ENCODE results near the gene AGPAT1. TPM values are rescaled to one million over a fixed set of nuclear protein-coding genes. Genes with fewer than 3 reads are reported as not detected.
"Not testable (repeated sequence)": the region's sequence is repeated elsewhere in the genome, so short reads cannot be mapped to it uniquely, and the experiment has no call there.

The AGPAT1 gene
- total RNA-seq, 4 donors from 2014 or later = 32.0 to 58.7 (median 42.0) TPM

DNA sequence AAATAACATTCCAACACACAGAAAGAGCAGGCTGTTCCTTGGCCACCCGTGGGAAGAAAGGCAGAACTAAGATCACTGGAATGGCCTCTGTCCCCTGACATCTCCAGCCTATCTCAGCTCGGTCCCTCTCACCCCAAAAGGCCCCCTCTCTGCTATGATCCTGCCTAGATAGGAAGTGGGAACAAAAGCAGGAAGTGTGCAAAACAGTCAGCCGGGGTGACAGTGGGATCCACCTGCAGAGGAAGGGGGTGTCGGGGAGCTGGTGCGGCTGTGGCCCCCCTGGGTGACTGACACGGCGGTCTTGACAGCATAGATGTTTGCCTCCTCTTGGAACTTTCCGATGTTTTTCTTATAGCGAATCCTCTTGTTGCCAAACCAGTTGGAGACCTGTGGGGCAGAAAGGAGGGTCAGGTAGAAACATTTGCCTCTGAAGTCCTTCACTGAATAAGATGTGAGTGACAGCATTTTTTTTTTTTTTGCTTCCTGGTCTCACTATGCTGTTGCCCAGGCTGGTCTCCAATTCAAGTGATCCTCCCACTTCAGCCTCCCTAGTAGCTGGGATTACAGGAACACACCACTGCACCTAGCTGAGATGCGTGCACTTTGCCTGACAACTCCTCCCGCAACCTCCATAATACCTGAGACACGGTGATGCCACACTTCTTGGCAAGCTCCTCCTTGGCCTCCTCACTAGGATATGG is 11.3 kb upstream of the AGPAT1 start:
- intact Hi-C loops (cut with DNase I; ENCODE audit: low total_unique reads) = no loop called here
- in situ Hi-C loops (cut with MboI; ENCODE audit: low sequenced_read_pairs in 4 of 4) = loop anchor here in 3 of 4 donors (25.0 kb wide), 6 partner anchors 225 to 1575 kb away; partner anchors contain the start of genes BRD2 (in 3 of the 3), HLA-DMA (in 3 of the 3), APOM (in 2 of the 3) and BAG6 (in 2 of the 3)
- no peak overlapping the region for H3K4me3 ChIP-seq

DNA sequence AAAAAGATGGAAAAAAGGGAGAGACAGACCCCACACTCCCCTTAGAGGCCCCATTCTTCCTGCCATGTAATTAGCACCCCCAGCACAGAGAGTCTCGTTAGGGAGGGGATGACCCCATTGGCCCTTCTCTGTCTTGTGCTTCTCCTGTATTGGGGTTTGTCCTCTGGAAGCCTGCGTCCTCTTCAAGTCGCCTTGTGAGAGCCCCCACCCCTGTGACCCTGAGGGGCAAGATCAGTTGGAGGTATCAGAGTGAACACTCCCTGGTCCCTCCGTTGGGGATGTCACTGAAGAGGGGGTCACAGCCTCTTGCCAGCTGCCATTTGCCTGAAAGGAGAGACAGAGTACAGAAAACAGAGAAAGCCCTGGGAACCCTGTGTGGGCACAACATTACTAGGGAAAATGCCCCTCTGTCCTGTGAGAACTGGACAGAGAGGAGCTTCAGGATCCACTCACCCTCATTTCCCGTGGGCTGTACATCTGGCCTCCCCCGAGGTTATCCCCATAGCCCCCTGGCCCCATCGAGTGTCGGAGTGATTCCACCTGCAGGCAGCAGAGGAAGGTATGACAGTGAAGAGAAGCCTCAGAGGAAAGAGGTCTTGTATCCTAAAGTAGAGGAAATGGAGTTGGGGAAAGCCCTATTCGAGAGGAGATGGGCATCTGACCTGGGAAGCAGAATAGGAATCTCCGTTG is 10.4 kb upstream of the AGPAT1 start:
- intact Hi-C loops (cut with DNase I; ENCODE audit: low total_unique reads); ATAC-seq; H3K27me3 ChIP-seq; H3K9me3 ChIP-seq; H3K4me3 ChIP-seq; DNase-seq; H3K36me3 ChIP-seq: not testable (repeated sequence)
- H3K27ac ChIP-seq = peak overlapping the region; percentile 82 to 99 (median 92)
- peaks cover 39 to 51% of the 10 kb centered on the region in 2 donors for H3K4me1 ChIP-seq
- in situ Hi-C loops (cut with MboI; ENCODE audit: low sequenced_read_pairs in 4 of 4) = loop anchor here in 3 of 4 donors (25.0 kb wide), 6 partner anchors 224 to 1574 kb away; partner anchors contain the start of genes BRD2 (in 3 of the 3), HLA-DMA (in 3 of the 3), APOM (in 2 of the 3) and BAG6 (in 2 of the 3)

More for the DNA sequence above, 11.3 kb upstream of the AGPAT1 start:
- H3K27ac ChIP-seq = peak overlapping the region; percentile 82 to 99 (median 92)
- no peaks in the 10 kb centered on the region for H3K27me3 ChIP-seq
- H3K36me3 ChIP-seq = peaks cover 0 to 5% of the 10 kb centered on the region in 2 donors
- ATAC-seq (no peak), DNase-seq (no peak)
- H3K4me1 ChIP-seq = peaks cover 39 to 46% of the 10 kb centered on the region in 2 donors
- H3K9me3 ChIP-seq = no peaks in the 10 kb centered on the region
- TF ChIP-seq, protein P1, sequence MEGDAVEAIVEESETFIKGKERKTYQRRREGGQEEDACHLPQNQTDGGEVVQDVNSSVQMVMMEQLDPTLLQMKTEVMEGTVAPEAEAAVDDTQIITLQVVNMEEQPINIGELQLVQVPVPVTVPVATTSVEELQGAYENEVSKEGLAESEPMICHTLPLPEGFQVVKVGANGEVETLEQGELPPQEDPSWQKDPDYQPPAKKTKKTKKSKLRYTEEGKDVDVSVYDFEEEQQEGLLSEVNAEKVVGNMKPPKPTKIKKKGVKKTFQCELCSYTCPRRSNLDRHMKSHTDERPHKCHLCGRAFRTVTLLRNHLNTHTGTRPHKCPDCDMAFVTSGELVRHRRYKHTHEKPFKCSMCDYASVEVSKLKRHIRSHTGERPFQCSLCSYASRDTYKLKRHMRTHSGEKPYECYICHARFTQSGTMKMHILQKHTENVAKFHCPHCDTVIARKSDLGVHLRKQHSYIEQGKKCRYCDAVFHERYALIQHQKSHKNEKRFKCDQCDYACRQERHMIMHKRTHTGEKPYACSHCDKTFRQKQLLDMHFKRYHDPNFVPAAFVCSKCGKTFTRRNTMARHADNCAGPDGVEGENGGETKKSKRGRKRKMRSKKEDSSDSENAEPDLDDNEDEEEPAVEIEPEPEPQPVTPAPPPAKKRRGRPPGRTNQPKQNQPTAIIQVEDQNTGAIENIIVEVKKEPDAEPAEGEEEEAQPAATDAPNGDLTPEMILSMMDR (IDR thresholded peaks at IDR 0.05 in 4 of 5, conservative IDR thresholded peaks at IDR 0.05 in 1 of 5) = no peak
- TF ChIP-seq POLR2A (IDR thresholded peaks at IDR 0.05) = no peak

DNA sequence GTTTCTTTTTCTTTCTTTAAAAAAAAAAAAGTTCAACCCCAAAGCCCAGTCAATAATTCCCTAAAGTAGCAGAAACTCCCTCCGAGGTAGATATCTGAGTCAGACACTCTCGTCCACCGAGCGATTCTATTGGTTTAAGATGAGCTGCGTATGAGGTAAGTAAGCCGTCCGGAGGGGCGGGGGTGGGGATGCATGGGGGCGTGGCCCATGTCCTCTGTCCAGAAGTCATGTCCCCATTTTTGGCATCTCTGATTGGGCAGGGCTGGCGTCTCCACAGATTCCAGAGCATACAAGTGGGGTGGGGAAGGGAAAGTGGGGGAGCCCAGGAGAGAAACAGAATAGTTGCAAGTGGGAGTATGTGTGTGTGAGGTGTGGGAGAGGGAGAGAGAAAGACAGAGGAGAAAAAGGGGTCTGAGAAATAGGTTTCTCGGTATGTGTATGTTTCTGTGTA is 9.8 kb upstream of the AGPAT1 start:
- peak; percentile 84 to 93 for DNase-seq
- ATAC-seq = peak; percentile 85 to 86
- intact Hi-C loops (cut with DNase I; ENCODE audit: low total_unique reads); H3K27me3 ChIP-seq; H3K9me3 ChIP-seq: not testable (repeated sequence)
- Histone ChIP-seq H3K4me1 (peaks cover 33 to 47% of the 10 kb centered on the region in 2 donors), H3K27ac (peak overlapping the region; percentile 82 to 99 (median 92)), H3K4me3 (peak overlapping the region in 1 of 4 donors; percentile 4), H3K36me3 (peaks cover 0 to 13% of the 10 kb centered on the region in 2 donors)
- in situ Hi-C loops (cut with MboI; ENCODE audit: low sequenced_read_pairs in 4 of 4) = loop anchor here in 3 of 4 donors (25.0 kb wide), 6 partner anchors 223 to 1573 kb away; partner anchors contain the start of genes BRD2 (in 3 of the 3), HLA-DMA (in 3 of the 3), APOM (in 2 of the 3) and BAG6 (in 2 of the 3)

DNA sequence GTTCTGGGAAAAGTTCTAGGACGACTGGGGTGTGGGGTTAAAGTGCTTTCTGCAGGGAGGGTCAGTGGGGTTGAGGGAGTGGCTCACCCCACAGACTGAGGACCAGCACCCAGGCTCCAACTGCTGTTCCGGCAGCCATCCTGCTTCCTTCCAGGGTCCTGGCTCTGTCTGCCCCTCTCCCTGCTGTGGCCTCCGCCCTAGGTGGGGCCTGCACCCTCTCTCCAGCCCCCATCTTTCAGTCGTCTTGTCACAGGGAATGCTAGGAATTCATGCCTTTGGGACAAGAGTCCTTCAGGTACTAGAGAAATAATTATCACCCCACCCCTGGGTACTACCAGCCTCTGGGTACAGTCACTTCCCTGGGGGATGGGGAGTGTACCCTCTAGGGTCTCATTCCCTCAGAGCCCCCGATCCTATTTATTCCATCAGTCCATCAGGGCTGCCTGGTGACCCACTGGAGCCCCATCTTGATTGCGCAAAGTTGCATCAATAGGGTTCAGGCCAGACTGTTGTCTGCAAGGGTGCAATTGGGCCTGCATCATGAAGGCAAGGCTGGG is 8.3 kb upstream of the AGPAT1 start, which contains the start of gene AGER:
AGER (minus strand) TSS at position 170 of the 557 bp plus-strand sequence; CDS start at position 139, 31 bp downstream.
- Histone ChIP-seq H3K27me3 (no peaks in the 10 kb centered on the region), H3K4me3 (no peak within 1 kb of the TSS), H3K4me1 (peaks cover 35 to 55% of the 10 kb centered on the region in 2 donors), H3K27ac (peak within 1 kb of the TSS; percentile 82 to 99 (median 92)), H3K9me3 (no peaks in the 10 kb centered on the region), H3K36me3 (peaks cover 0 to 24% of the 10 kb centered on the region in 2 donors)
- TF ChIP-seq POLR2A (IDR thresholded peaks at IDR 0.05) = no peak
- TF ChIP-seq, protein P1 (IDR thresholded peaks at IDR 0.05 in 4 of 5, conservative IDR thresholded peaks at IDR 0.05 in 1 of 5) = no peak
- in situ Hi-C loops (cut with MboI; ENCODE audit: low sequenced_read_pairs in 4 of 4) = loop anchor here in 3 of 4 donors (25.0 kb wide), 6 partner anchors 222 to 1572 kb away; partner anchors contain the start of genes BRD2 (in 3 of the 3), HLA-DMA (in 3 of the 3), APOM (in 2 of the 3) and BAG6 (in 2 of the 3)
- intact Hi-C loops (cut with DNase I; ENCODE audit: low total_unique reads) = no loop called here
- ATAC-seq (no peak), DNase-seq (no peak)

DNA sequence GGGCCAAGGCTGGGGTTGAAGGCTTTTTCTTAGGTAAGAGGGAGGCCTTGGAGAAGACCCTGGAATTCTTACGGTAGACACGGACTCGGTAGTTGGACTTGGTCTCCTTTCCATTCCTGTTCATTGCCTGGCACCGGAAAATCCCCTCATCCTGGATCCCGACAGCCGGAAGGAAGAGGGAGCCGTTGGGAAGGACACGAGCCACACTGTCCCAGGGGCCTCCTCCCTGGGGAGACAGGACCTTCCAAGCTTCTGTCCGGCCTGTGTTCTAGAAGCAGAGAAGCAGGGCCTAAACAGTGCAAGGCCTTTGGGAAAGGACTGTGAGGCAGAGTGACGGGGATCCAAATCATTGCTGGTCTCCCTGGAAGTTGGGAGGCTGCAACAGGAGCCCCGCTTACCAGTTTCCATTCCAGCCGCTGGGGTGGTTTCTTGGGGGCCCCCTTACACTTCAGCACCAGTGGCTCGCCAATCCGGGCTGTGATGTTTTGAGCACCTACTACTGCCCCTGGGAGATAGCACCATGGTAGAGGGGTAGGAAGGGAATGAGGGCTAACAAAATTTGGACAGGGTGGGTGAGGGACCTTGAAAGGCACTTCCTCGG is 7.7 kb upstream of the AGPAT1 start:
- TF ChIP-seq POLR2A (IDR thresholded peaks at IDR 0.05) = no peak
- TF ChIP-seq, protein P1 (IDR thresholded peaks at IDR 0.05 in 4 of 5, conservative IDR thresholded peaks at IDR 0.05 in 1 of 5) = no peak
- ATAC-seq = no peak
- no peak for DNase-seq
- Histone ChIP-seq H3K27me3 (no peaks in the 10 kb centered on the region), H3K36me3 (peaks cover 0 to 24% of the 10 kb centered on the region in 2 donors), H3K27ac (peak overlapping the region; percentile 62 to 99 (median 83)), H3K4me1 (peaks cover 35 to 55% of the 10 kb centered on the region in 2 donors), H3K9me3 (no peaks in the 10 kb centered on the region), H3K4me3 (no peak overlapping the region)
- in situ Hi-C loops (cut with MboI; ENCODE audit: low sequenced_read_pairs in 4 of 4) (loop anchor here in 3 of 4 donors (25.0 kb wide), 6 partner anchors 221 to 1571 kb away; partner anchors contain the start of genes BRD2 (in 3 of the 3), HLA-DMA (in 3 of the 3), APOM (in 2 of the 3) and BAG6 (in 2 of the 3)), intact Hi-C loops (cut with DNase I; ENCODE audit: low total_unique reads) (no loop called here)
